Activated T-helper 1 cell treated with anti-CD3 and anti-CD28 coated beads, Interleukin-12 subunit alpha, Interleukin-12 subunit beta, Interleukin-2, Interleukin-4 antibody, amounts not matched to agents 30 ng/mL and 10 ng/mL and 1 ng/mL, durations not matched to agents 14 hours and 24 hours and 36 hours (primary cell): ENCODE data around the gene JADE3. TPM values are rescaled to one million over a fixed set of nuclear protein-coding genes. Genes with fewer than 3 reads are reported as not detected.

Experiments
- DNase-seq: peaks from one replicate; pipeline ENCODE4 v3.0.0; 2021; ENCODE audit warnings: low spot score
- H3K27ac Mint-ChIP-seq: one replicate; pipeline ENCODE4 v1.8.0; 2021; ENCODE audit warnings: mild to moderate bottlenecking, mixed read lengths
- H3K27me3 Mint-ChIP-seq: one replicate; pipeline ENCODE4 v1.8.0; 2022; ENCODE audit warnings: mild to moderate bottlenecking, moderate library complexity, mixed read lengths; ENCODE audit not compliant: insufficient read depth
- H3K36me3 Mint-ChIP-seq: one replicate; pipeline ENCODE4 v1.8.0; 2021; ENCODE audit warnings: low read depth, mixed read lengths
- H3K4me1 Mint-ChIP-seq: one replicate; pipeline ENCODE4 v1.8.0; 2021; ENCODE audit warnings: low read depth, mixed read lengths
- H3K4me3 Mint-ChIP-seq: one replicate; pipeline ENCODE4 v1.8.0; 2021; ENCODE audit warnings: mild to moderate bottlenecking, moderate library complexity, mixed read lengths
- H3K9me3 Mint-ChIP-seq: one replicate; pipeline ENCODE4 v1.8.0; 2021; ENCODE audit warnings: mixed read lengths
- intact Hi-C: fragments of 100-400 bp; cut with micrococcal nuclease; formaldehyde crosslinking; loops from one replicate; pipeline ENCODE4 v1.15.1; 2024
- total RNA-seq: library from RNA; stranded (reverse); gene quantifications from 2 replicates; pipeline ENCODE4 v1.2.3, GENCODE V29; 2022

JADE3 gene
- 1.3 and 2.1 TPM in 2 replicates for total RNA-seq

DNA sequence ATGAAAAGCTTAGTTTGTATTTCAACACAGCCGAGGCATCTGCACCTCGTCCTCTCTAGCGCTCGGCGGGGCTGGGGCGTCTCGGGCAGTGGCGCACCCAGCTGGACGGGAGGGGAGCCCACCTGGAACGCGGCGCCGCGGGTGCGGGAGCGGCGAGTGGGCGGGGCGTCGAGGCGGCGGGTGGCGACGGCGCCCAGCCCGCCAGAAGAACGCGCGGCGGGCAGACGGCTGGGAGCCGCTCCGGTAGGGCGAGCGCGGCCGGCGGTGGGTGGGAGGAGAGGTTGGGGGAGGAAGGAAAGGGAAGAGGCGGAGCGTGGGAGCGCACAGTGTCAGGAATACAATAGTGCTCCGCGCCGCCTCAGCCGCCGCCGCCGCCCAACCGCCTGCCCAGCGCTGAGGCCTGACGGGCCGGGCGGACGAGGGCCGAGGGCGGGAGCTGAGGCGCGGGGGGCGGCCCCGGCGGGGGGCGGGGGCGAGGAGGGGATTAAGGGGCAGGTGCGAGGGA lies at the start of gene JADE3:
Gene JADE3, plus strand, starts transcription at position 324 of the 505 bp plus-strand sequence. CDS start 72,474 bp downstream, outside the sequence.
- Mint-ChIP-seq H3K36me3 (no peaks in the 10 kb centered on the region), H3K27ac (no peak within 1 kb of the TSS), H3K27me3 (peaks cover 34% of the 10 kb centered on the region), H3K4me1 (peaks cover 11% of the 10 kb centered on the region), H3K9me3 (no peaks in the 10 kb centered on the region), H3K4me3 (peak within 1 kb of the TSS; percentile 83)
- DNase-seq = peak; percentile 3
- intact Hi-C loops = loop anchor here (2.0 kb wide), 1 partner anchor 67 kb away; no protein-coding TSS in a partner anchor

DNA sequence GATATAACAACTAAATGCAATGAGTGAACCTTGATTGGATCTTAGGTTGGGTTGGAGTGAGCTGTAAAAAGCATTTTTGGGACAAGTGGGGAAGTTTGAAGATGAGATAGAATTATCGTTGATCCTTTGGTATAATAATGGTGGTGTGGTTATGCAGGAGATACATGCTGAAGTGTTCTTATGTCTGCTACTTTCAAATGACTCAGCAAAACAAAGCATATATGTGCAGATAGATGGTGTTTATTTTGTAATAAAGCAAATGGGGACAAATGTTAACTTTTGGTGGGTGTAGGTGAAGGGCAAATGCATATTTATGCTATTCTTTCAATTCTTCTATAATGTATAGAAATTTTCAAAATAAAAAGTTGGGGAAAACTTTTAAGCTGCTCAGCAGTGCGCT lies 49.1 kb upstream of the JADE3 start:
- Mint-ChIP-seq H3K36me3 (peaks cover 19% of the 10 kb centered on the region), H3K27me3 (no peaks in the 10 kb centered on the region), H3K4me1 (no peaks in the 10 kb centered on the region), H3K4me3 (no peak overlapping the region), H3K27ac (no peak overlapping the region), H3K9me3 (no peaks in the 10 kb centered on the region)
- intact Hi-C loops = no loop called here
- no peak for DNase-seq

DNA sequence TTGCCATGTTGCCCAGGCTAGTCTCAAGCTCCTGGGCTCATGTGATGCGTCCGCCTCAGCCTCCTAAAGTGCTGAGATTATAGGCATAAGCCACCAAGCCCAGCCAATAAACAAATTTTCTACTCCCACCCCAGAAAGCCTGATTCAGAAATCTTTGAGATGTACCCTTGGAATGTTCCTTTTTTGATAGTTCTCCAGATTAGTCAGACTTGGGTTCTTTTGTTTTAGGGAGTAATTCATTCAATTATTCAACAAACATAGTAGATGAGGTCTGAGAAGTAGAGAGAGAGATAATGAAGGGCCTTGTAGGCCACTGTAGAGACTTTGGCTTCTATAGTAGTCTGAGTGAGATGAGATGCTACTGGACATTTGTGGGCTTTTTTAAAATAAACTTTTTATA lies 47.6 kb upstream of the JADE3 start:
- DNase-seq = no peak
- Mint-ChIP-seq H3K4me3 (no peak overlapping the region), H3K27me3 (no peaks in the 10 kb centered on the region), H3K4me1 (no peaks in the 10 kb centered on the region), H3K36me3 (peaks cover 19% of the 10 kb centered on the region), H3K9me3 (no peaks in the 10 kb centered on the region), H3K27ac (no peak overlapping the region)
- intact Hi-C loops = no loop called here

DNA sequence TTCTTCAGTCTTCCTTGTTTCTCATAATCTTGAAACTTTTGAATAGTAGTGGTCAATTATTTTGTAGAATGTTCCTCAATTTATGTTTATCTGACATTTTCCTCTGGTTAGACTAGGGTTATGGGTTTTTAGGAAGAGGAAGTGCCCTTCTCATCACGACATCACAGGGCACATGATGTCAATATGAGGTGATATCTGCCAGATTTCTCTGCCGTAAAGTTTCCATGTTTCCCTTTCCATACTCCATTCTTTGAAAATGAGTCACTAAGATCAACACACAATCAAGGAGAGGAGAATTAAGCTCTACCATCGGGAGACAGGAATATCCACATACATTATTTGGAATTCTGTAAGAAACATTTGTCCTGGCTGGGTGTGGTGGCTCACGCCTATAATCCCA lies 46.9 kb upstream of the JADE3 start:
- no peak for DNase-seq
- Mint-ChIP-seq H3K9me3 (no peaks in the 10 kb centered on the region), H3K36me3 (peaks cover 18% of the 10 kb centered on the region), H3K4me3 (no peak overlapping the region), H3K27ac (no peak overlapping the region), H3K27me3 (no peaks in the 10 kb centered on the region), H3K4me1 (no peaks in the 10 kb centered on the region)
- intact Hi-C loops = no loop called here

DNA sequence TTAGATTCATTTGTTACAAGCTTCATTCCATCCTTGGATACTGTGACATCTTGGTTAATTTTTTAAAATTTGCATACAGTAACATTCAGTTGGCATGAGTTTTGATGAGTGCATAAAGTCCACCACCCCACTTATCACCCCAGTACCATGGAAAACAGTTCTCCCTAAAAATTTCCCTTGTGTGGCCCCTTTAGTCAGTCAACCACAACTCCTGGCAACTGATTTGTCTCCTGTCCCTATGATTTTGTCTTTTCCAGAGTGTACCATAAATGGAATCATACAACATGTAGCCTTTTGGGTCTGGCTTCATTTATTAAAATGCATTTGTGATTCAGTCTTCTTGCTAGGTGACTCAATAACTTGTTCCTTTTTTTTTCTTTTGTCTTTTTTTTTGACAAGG lies 45.5 kb upstream of the JADE3 start:
- H3K4me3 Mint-ChIP-seq = no peak overlapping the region
- H3K9me3 Mint-ChIP-seq = no peaks in the 10 kb centered on the region
- DNase-seq = no peak
- H3K4me1 Mint-ChIP-seq = no peaks in the 10 kb centered on the region
- H3K36me3 Mint-ChIP-seq = peaks cover 15% of the 10 kb centered on the region
- H3K27ac Mint-ChIP-seq = no peak overlapping the region
- intact Hi-C loops = no loop called here
- no peaks in the 10 kb centered on the region for H3K27me3 Mint-ChIP-seq

DNA sequence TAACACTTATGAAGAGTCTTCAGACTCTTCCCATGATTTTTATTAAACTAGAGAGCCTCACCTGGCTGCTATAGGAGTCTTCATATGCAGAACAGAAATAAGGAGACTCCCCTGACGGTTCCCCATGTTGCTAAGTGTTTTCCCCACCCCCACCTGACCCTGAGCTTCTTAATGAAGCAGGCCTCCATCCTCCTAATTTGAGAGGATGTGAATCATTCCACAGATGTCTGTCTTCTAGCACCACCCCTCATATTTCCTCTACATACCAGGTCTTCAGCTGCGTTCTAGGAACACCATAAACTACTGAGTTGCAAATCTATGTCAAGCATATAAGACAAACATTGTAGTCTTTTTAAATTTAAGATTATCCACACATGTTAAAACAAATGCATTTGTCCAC lies 38.5 kb upstream of the JADE3 start:
- no peak for DNase-seq
- Mint-ChIP-seq H3K27me3 (no peaks in the 10 kb centered on the region), H3K36me3 (peaks cover 1% of the 10 kb centered on the region), H3K27ac (no peak overlapping the region), H3K4me1 (no peaks in the 10 kb centered on the region), H3K4me3 (no peak overlapping the region), H3K9me3 (no peaks in the 10 kb centered on the region)
- intact Hi-C loops = no loop called here

DNA sequence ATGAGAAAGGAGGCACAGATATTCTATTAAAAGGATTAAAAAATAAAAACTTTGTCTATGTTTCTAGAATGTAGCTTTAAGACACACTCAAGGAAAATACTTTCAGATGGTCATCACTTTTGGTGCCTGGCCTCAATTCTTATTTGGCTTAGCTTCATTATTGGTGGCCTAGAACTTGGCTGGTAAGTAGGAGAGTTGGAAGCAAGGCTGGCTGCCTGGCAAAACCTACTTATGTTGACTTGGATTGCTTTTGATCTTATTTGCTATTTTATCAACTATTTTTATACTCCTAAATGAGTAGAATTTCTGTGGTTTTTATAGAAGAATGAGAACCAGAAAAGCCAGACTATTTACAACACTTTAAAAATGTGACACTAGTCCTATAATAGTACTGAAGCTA lies 35.3 kb upstream of the JADE3 start:
- intact Hi-C loops = no loop called here
- Mint-ChIP-seq H3K9me3 (no peaks in the 10 kb centered on the region), H3K27me3 (no peaks in the 10 kb centered on the region), H3K4me3 (no peak overlapping the region), H3K27ac (no peak overlapping the region), H3K36me3 (peaks cover 1% of the 10 kb centered on the region), H3K4me1 (no peaks in the 10 kb centered on the region)
- DNase-seq = no peak

DNA sequence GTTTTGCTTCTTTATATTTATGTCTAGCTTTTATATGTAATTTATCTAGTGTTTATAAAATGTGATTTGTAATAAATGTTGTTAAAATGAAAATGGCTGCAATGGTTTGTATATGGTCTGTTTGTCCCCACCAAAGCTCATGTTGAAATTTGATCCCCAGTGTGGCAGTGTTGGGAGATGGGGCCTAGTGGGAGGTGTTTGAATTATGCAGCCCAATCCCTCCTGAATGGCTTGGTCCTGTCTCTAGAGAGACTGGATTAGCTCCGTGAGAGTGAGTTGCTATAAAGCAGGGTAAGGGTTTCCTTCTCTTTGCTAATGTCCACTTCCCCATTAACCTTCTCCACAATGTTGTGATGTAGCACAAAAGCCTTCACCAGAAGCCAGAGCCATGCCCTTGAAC lies 30.0 kb upstream of the JADE3 start:
- Mint-ChIP-seq H3K4me3 (no peak overlapping the region), H3K4me1 (no peaks in the 10 kb centered on the region), H3K36me3 (peaks cover 1% of the 10 kb centered on the region), H3K27ac (no peak overlapping the region), H3K9me3 (no peaks in the 10 kb centered on the region), H3K27me3 (no peaks in the 10 kb centered on the region)
- intact Hi-C loops = no loop called here
- DNase-seq = no peak

DNA sequence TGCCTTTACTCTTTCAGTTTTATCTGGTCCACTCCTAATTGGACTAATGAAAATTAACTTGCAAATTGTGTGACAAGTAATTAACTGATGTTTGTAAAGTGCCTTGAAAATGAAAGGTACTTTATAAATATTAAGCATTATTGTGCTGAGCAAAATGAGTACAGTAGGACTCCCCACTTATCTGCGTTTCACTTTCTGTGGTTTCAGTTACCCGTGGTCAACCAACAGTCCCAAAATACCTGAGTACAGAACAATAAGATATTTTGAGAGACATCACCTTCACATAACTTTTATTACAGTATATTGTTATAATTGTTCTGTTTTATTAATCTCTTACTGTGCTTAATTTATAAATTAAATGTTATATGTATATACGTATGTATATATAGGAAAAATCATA lies 27.4 kb upstream of the JADE3 start:
- H3K27me3 Mint-ChIP-seq = no peaks in the 10 kb centered on the region
- no peaks in the 10 kb centered on the region for H3K36me3 Mint-ChIP-seq
- H3K27ac Mint-ChIP-seq = no peak overlapping the region
- intact Hi-C loops = no loop called here
- H3K4me1 Mint-ChIP-seq = no peaks in the 10 kb centered on the region
- DNase-seq = no peak
- H3K4me3 Mint-ChIP-seq = no peak overlapping the region
- no peaks in the 10 kb centered on the region for H3K9me3 Mint-ChIP-seq

DNA sequence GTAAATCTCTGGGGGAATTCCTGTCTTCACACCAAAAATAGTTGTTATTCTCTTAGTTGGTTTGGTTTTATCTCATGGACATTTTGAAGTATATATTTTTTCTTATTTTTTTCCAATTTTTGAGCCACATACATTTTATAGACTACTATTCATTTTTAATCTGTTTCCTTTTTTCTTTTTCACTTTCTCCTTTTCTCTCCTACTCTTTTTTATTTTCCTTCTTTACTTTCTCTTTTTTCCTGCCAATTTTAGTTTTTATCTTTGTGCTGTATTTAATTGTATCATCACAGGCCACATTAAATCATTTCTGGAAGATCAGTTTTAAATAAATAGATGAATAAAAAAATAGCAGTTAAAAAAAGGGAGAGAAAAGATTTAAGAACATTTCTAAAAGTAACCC lies 14.0 kb upstream of the JADE3 start:
- Mint-ChIP-seq H3K27me3 (no peaks in the 10 kb centered on the region), H3K9me3 (no peaks in the 10 kb centered on the region), H3K4me3 (no peak overlapping the region), H3K27ac (no peak overlapping the region), H3K4me1 (no peaks in the 10 kb centered on the region), H3K36me3 (no peaks in the 10 kb centered on the region)
- intact Hi-C loops = no loop called here
- DNase-seq = no peak

DNA sequence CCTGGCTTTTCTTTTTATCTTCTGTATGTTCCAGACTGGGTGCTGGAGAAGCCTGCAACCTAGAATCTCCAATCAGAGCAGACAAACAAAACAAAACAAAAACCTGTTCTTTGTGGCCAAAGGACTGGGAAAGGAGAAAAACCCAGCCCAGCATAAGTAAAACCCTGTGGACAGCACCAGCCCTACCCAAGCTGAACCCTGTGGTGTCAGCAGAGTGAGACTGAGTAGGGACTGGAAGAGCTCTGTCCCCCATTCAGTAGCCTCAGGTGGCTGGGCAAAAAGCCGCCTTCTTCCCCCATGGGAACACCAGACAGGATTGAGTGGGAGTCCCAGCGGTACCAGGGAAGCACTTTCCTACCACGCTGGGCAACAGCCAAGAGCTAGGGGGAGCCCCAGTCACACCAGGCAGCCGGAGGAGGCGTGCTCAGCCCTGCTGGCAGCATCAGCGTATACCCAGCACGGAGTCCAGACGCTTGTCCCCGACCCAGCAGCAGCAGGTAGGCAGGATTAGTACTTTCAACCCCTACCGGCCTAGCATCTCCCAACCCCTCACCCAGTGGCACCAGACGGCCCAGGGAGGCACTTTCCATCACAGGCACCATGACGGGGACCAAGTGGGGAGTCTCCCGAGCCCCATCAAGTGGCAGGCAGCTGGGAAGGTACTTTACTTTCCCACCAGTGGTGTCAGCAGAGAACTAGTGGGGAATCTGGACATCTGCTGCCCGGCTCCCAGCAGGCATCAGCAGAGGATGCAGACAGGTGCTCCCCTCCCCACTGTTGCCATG lies 8.6 kb upstream of the JADE3 start:
- Mint-ChIP-seq H3K9me3 (no peaks in the 10 kb centered on the region), H3K4me3 (peak overlapping the region; percentile 39), H3K36me3 (no peaks in the 10 kb centered on the region), H3K27ac (no peak overlapping the region), H3K4me1 (no peaks in the 10 kb centered on the region), H3K27me3 (peaks cover 14% of the 10 kb centered on the region)
- peak; percentile 24 for DNase-seq
- intact Hi-C loops = loop anchor here (1.0 to 2.0 kb wide), 2 partner anchors 75 to 127 kb away; no protein-coding TSS in a partner anchor

DNA sequence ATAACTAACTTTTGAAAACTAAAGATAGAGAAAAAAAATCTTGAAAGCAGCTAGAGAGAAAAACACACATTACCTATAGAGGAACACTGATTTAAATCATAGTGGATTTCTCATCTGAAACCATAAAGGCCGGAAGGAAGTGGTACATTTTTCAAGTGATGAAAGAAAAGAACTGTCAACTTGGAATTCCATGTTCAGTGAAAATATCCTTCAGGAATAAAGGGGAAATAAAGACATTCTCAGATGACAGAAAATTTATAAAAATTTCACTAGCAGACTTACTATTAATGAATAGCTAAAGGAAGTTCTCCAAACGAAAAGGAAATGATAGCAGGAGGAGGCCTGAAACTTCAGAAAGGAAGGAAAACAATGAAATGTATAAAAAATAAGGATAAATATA lies 7.6 kb upstream of the JADE3 start:
- Mint-ChIP-seq H3K9me3 (no peaks in the 10 kb centered on the region), H3K27me3 (peaks cover 18% of the 10 kb centered on the region), H3K4me3 (no peak overlapping the region), H3K4me1 (no peaks in the 10 kb centered on the region), H3K36me3 (no peaks in the 10 kb centered on the region), H3K27ac (no peak overlapping the region)
- intact Hi-C loops = no loop called here
- no peak for DNase-seq

DNA sequence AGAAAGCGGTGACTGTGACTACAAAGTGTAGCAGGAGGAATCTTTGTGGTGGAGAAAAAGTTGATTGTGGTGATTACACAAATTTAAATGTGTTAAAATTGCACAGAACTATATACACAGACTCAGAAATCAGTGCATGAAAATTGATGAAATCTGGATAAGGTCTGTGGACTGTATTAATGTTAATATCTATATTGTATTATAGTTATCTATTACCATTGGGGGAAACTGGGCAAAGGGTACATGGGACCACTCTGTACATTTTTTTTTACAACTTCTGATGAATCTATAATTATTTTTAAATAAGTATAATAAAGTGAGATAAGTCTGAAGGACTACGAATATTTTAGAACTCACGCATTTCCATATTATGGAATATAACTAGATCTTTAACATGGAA lies 1.8 kb upstream of the JADE3 start:
- no peak for DNase-seq
- H3K36me3 Mint-ChIP-seq = no peaks in the 10 kb centered on the region
- H3K9me3 Mint-ChIP-seq = no peaks in the 10 kb centered on the region
- H3K4me3 Mint-ChIP-seq = no peak overlapping the region
- H3K27me3 Mint-ChIP-seq = peaks cover 37% of the 10 kb centered on the region
- H3K27ac Mint-ChIP-seq = no peak overlapping the region
- H3K4me1 Mint-ChIP-seq = peaks cover 11% of the 10 kb centered on the region
- intact Hi-C loops = no loop called here
